Measurements from ENCODE around the gene CCDC8.

CCDC8 gene

DNA sequence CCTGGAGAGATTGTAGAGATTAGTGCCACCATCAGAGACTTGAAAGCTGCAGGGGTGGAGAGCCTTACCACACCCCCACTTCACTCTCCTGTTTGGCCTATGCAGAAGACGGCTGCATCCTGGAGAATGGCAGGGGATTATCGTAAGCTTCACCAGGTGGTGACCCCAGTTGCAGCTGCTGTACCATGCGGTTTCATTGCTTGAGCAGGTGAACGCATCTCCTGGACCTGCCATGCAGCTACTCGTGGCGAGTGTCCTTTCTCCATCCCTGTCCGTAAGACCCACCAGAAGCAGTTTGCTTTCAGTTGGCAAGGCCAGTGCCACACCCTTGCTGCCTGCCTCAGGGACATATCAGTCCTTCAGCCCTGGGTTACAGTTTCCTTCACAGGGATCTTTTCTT is 45.2 kb downstream of the CCDC8 start:
- TF ChIP-seq, protein P1, sequence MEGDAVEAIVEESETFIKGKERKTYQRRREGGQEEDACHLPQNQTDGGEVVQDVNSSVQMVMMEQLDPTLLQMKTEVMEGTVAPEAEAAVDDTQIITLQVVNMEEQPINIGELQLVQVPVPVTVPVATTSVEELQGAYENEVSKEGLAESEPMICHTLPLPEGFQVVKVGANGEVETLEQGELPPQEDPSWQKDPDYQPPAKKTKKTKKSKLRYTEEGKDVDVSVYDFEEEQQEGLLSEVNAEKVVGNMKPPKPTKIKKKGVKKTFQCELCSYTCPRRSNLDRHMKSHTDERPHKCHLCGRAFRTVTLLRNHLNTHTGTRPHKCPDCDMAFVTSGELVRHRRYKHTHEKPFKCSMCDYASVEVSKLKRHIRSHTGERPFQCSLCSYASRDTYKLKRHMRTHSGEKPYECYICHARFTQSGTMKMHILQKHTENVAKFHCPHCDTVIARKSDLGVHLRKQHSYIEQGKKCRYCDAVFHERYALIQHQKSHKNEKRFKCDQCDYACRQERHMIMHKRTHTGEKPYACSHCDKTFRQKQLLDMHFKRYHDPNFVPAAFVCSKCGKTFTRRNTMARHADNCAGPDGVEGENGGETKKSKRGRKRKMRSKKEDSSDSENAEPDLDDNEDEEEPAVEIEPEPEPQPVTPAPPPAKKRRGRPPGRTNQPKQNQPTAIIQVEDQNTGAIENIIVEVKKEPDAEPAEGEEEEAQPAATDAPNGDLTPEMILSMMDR (IDR thresholded peaks at IDR 0.05) = no peak
- peaks cover 12 to 73% (median 33%) of the 10 kb centered on the region in 3 donors for H3K36me3 ChIP-seq
- no peak for DNase-seq

DNA sequence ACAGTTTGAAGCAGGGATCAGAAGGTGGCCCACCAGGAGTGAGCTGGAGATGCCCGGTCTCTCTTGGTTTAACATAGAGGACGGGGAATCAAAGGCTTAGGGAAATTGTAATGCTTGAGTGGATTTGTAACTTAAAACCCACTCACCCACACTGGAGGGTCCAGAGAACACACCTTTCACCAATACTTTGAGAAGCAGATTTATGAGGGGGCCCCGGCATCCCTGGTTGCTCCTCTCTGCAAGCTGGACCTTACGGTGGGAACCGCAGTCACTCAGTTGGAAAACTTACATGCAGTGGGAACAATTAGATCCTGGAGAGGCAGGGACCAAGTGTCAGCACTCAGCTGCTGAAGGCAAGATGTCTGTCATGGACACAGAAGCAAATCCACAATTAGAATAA is 45.9 kb downstream of the CCDC8 start:
- Histone ChIP-seq H3K4me1 (peaks cover 0 to 16% (median 6%) of the 10 kb centered on the region in 4 donors), H3K27ac (no peak overlapping the region), H3K4me3 (no peak overlapping the region), H3K9me3 (no peaks in the 10 kb centered on the region), H3K36me3 (peaks cover 12 to 73% (median 33%) of the 10 kb centered on the region in 3 donors), H3K27me3 (no peaks in the 10 kb centered on the region)
- intact Hi-C loops (cut with DNase I; ENCODE audit: low total_unique reads) = no loop called here
- TF ChIP-seq, protein P1 (IDR thresholded peaks at IDR 0.05) = no peak
- no peak for DNase-seq

More for the DNA sequence above, 45.2 kb downstream of the CCDC8 start:
- no peaks in the 10 kb centered on the region for H3K27me3 ChIP-seq
- no peak overlapping the region for H3K27ac ChIP-seq
- H3K4me3 ChIP-seq = no peak overlapping the region
- H3K9me3 ChIP-seq = no peaks in the 10 kb centered on the region
- peaks cover 0 to 23% (median 13%) of the 10 kb centered on the region in 4 donors for H3K4me1 ChIP-seq
- intact Hi-C loops (cut with DNase I; ENCODE audit: low total_unique reads) = no loop called here

DNA sequence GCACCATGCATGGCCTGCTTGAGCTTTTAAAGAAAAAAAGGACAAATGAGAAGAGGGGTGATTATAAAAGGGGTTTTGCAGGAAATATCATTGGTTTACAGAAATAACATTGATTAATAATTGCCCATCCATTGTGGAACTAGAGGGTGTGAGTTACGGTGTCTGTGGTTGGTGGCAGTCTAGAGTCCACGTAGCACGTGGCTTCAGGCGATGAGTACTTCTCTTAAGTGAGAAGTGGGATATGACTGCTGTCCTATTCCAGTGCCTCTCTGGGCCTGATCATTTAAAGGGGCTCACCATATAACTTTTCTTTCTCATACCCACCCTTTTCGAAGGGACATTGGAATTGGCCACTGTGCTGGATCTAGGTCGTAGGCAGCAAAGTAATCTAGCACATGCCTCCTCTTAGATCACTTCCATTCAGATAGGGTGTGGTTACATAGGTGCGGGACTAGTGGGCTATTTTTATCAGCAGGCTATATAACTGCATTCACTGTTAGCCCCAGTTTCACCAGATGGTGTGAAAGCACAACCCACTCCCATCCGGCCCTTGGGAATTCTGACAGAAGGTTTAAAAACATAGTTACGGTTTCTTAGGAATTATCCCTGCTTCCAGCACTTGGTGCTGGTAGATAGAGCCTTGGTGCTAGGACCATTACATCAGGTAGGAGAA is 46.6 kb downstream of the CCDC8 start:
- peaks cover 12 to 72% (median 33%) of the 10 kb centered on the region in 3 donors for H3K36me3 ChIP-seq

DNA sequence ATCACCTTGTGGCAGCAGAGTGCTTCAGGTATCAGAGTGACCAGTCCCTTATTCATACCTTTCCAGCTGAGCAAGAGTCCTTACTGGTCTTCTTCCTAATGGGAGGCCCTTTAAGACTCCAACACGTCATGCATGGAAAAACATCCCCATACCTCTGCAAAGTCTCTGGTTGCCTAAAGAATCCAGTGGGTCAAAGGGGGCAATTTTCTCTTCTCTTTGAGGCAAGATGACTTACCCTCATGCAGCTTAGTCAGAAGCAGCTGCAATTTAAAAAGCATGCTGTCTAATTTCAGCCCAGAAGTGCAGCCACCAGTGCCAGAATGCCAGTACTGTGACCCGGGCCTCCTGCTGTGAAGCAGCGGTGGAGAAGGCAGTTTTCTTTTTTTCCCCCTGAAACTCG is 47.8 kb downstream of the CCDC8 start:
- no peaks in the 10 kb centered on the region for H3K9me3 ChIP-seq
- H3K27me3 ChIP-seq = no peaks in the 10 kb centered on the region
- TF ChIP-seq, protein P1 (IDR thresholded peaks at IDR 0.05) = no peak
- peaks cover 12 to 64% (median 33%) of the 10 kb centered on the region in 3 donors for H3K36me3 ChIP-seq
- peaks cover 0 to 3% (median 0%) of the 10 kb centered on the region in 4 donors for H3K4me1 ChIP-seq
- DNase-seq = no peak
- no peak overlapping the region for H3K4me3 ChIP-seq
- no peak overlapping the region for H3K27ac ChIP-seq
- intact Hi-C loops (cut with DNase I; ENCODE audit: low total_unique reads) = no loop called here

More for the DNA sequence above, 46.6 kb downstream of the CCDC8 start:
- peaks cover 0 to 9% (median 2%) of the 10 kb centered on the region in 4 donors for H3K4me1 ChIP-seq
- no peak overlapping the region for H3K27ac ChIP-seq
- intact Hi-C loops (cut with DNase I; ENCODE audit: low total_unique reads) = no loop called here
- H3K4me3 ChIP-seq = no peak overlapping the region
- H3K9me3 ChIP-seq = no peaks in the 10 kb centered on the region
- TF ChIP-seq, protein P1 (IDR thresholded peaks at IDR 0.05) = no peak
- no peak for DNase-seq
- H3K27me3 ChIP-seq = no peaks in the 10 kb centered on the region

DNA sequence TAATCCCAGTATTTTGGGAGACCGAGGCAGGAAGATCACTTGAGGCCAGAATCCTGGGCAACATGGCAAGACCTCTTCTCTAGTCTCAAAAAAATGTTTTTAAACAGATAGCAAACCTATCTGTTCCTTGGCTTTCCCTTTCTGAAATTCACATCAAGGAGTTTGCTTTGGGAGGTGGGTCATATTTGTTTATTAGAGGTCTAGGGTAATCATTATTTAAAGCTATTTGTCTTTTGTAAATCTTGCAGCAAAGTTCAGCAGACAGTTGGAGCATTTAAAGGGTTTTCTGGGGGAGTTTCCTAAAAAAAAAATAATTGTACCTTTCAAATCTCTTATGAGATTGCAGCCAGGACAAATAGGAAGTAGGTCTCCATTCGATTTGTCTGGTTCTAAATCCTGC is 49.0 kb downstream of the CCDC8 start:
- H3K4me1 ChIP-seq = peaks cover 0 to 3% (median 0%) of the 10 kb centered on the region in 4 donors
- TF ChIP-seq, protein P1 (IDR thresholded peaks at IDR 0.05) = no peak
- no peak overlapping the region for H3K4me3 ChIP-seq
- peaks cover 12 to 62% (median 33%) of the 10 kb centered on the region in 3 donors for H3K36me3 ChIP-seq
- no peaks in the 10 kb centered on the region for H3K27me3 ChIP-seq
- H3K9me3 ChIP-seq = no peaks in the 10 kb centered on the region
- intact Hi-C loops (cut with DNase I; ENCODE audit: low total_unique reads) = no loop called here
- H3K27ac ChIP-seq = no peak overlapping the region
- DNase-seq = no peak
